K562 (cell line): ENCODE data around the gene PSPH. TPM values are rescaled to one million over a fixed set of nuclear protein-coding genes. Genes with fewer than 3 reads are reported as not detected.

Experiments
- AFF1 ChIP-seq, 2 experiments: fragments of 450-650 bp; IDR thresholded peaks; 2 replicates each; pipeline ENCODE4 v1.6.1; 2018; ENCODE audit warnings: mild to moderate bottlenecking in 2 of 2, low read depth in 1 of 2; ENCODE audit not compliant: partially characterized antibody in 2 of 2
- ARID3A ChIP-seq: IDR thresholded peaks from 2 replicates; pipeline ENCODE4 v1.6.1; 2012; ENCODE audit warnings: low read depth, low read length, improper control_type of control experiment, borderline replicate concordance
- ATF4 ChIP-seq: fragments of 450-650 bp; formaldehyde crosslinking; IDR thresholded peaks from 2 replicates; pipeline ENCODE4 v1.4.0; 2022; ENCODE audit warnings: mild to moderate bottlenecking, moderate library complexity
- CBX3 ChIP-seq, 2 experiments: IDR thresholded peaks; 1 replicate in 1 of 2; 2 replicates in 1 of 2; pipeline ENCODE4 v1.6.1; 2012; ENCODE audit warnings: inconsistent platforms in 2 of 2, low read length in 2 of 2, borderline replicate concordance in 1 of 2, control low read depth in 1 of 2
- CCAR2 ChIP-seq: fragments of 200-400 bp; formaldehyde crosslinking; IDR thresholded peaks from 2 replicates; pipeline ENCODE4 v1.6.1; 2017; ENCODE audit warnings: mild to moderate bottlenecking, low read depth, low read length
- CHD1 ChIP-seq: fragments of 200-600 bp; sonication (generic); IDR thresholded peaks from one replicate; pipeline ENCODE4 v1.6.1; 2012; ENCODE audit warnings: mild to moderate bottlenecking, moderate library complexity, low read length, inconsistent platforms
- CHD4 ChIP-seq: fragments of 200-600 bp; sonication (generic); IDR thresholded peaks from 3 replicates; pipeline ENCODE4 v1.6.1; 2012; ENCODE audit warnings: low read depth, mild to moderate bottlenecking, mixed read lengths, low read length, inconsistent platforms; ENCODE audit not compliant: insufficient read depth, insufficient replicate concordance, poor library complexity, severe bottlenecking
- IRF9 ChIP-seq: fragments of 450-650 bp; IDR thresholded peaks from 2 replicates; pipeline ENCODE4 v1.6.1; 2016; ENCODE audit warnings: missing biosample characterization, missing genetic modification characterization
- MYBL2 ChIP-seq, 2 experiments: fragments of 450-650 bp in 1 of 2; sonication (generic) in 1 of 2; formaldehyde crosslinking in 1 of 2; IDR thresholded peaks; 2 replicates each; pipeline versions ENCODE4 v1.6.1 to v1.8.1; 2017 to 2022; ENCODE audit warnings: borderline replicate concordance in 1 of 2, inconsistent platforms in 1 of 2, low read depth in 1 of 2, mild to moderate bottlenecking in 1 of 2, missing genetic modification reagents in 1 of 2, moderate library complexity in 1 of 2
- SMAD4 ChIP-seq: fragments of 250-450 bp; sonication (Bioruptor Pico); conservative IDR thresholded peaks from 2 replicates; pipeline ENCODE4 v1.8.0; 2021; ENCODE audit warnings: inconsistent platforms, mild to moderate bottlenecking, moderate library complexity
- SMARCA4 ChIP-seq: fragments of 450-650 bp; IDR thresholded peaks from 2 replicates; pipeline ENCODE4 v1.6.1; 2016
- TRIM24 ChIP-seq, 2 experiments: fragments of 450-650 bp; IDR thresholded peaks; 2 replicates each; pipeline ENCODE4 v1.6.1; 2016
- U2AF1 ChIP-seq: fragments of 200-400 bp; formaldehyde crosslinking; optimal IDR thresholded peaks from 2 replicates; pipeline ENCODE3; 2017; ENCODE audit warnings: mild to moderate bottlenecking, low read depth, low read length, moderate library complexity
- XRCC5 ChIP-seq: fragments of 200-400 bp; formaldehyde crosslinking; IDR thresholded peaks from 2 replicates; pipeline ENCODE4 v1.6.1; 2017; ENCODE audit warnings: low read depth, mild to moderate bottlenecking, low read length
- ZBTB8A ChIP-seq: fragments of 450-650 bp; IDR thresholded peaks from 2 replicates; pipeline ENCODE4 v1.6.1; 2018; ENCODE audit warnings: mild to moderate bottlenecking, moderate library complexity; ENCODE audit not compliant: partially characterized antibody
- polyA plus RNA-seq, 8 experiments: library from polyadenylated mRNA; depleted of rRNA in 4 of 8; stranded (reverse) in 5 of 8; unstranded in 3 of 8; fragments of >200 nt; fragmentation: Nextera tagmentation in 2 of 8; fragmentation: Illumina TruSeq in 1 of 8; extraction: Ambion mirVana in 2 of 8; extraction: Trizol in 1 of 8; gene quantifications; 2 replicates each; pipeline versions ENCODE4 v1.2.1 to v1.2.3, GENCODE V29; 2011 to 2014; ENCODE audit warnings: inconsistent platforms in 1 of 8, missing spikeins in 1 of 8
- total RNA-seq, 7 experiments: library from RNA; depleted of rRNA in 6 of 7; stranded (reverse); fragments of >200 nt in 6 of 7; fragmentation: Illumina TruSeq in 2 of 7; extraction: Trizol in 2 of 7; gene quantifications; 2 replicates each; pipeline versions ENCODE4 v1.2.1 to v1.2.3, GENCODE V29; 2011 to 2021; ENCODE audit warnings: low replicate concordance in 1 of 7
- TF ChIP-seq, protein P1 (sequence below): fragments of 450-650 bp; formaldehyde crosslinking; IDR thresholded peaks from 2 replicates; pipeline ENCODE4 v1.4.0; 2022; ENCODE audit warnings: missing genetic modification characterization

PSPH gene
- total and polyA plus RNA-seq, 9 of the 15 experiments (the other 6 are each of a cell fraction or from before 2014, with no cell fraction given), result 6.3 to 46.8 (median 20.2) TPM

DNA sequence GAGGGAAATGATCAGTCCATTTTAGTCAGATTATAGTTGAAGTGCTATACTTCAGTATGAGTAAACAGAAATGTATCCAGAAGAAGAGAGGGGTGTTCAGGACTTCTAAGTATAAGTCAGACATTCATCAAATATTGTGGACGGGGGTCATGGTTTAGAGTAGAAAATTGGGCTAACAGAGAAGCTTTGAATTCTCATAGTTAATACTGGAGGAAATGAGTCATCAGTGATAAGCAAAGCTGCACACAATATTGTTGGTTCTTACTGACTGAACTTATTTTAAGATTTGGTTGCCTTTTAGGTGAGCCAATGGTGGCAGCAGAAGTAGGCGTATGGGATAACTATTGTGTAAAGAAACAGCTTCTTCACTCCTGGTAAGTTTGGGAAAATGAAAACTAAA is 11.1 kb upstream of the PSPH start (continued):
- no peak for TF ChIP-seq XRCC5
- TF ChIP-seq SMARCA4, result peak; percentile 86
- no peak for TF ChIP-seq ATF4
- TF ChIP-seq TRIM24 (IDR thresholded peaks at IDR 0.05), result no peak
- TF ChIP-seq SMAD4 (CRISPR knock-in tag), result no peak
- TF ChIP-seq U2AF1, result no peak
- no peak for TF ChIP-seq CHD1
- peak; percentile 54; the same call in 1 of the 2 replicates for TF ChIP-seq ARID3A
- TF ChIP-seq CHD4, result no peak
- TF ChIP-seq, protein P1, sequence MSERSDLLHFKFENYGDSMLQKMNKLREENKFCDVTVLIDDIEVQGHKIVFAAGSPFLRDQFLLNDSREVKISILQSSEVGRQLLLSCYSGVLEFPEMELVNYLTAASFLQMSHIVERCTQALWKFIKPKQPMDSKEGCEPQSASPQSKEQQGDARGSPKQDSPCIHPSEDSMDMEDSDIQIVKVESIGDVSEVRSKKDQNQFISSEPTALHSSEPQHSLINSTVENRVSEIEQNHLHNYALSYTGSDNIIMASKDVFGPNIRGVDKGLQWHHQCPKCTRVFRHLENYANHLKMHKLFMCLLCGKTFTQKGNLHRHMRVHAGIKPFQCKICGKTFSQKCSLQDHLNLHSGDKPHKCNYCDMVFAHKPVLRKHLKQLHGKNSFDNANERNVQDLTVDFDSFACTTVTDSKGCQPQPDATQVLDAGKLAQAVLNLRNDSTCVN (CRISPR knock-in tag), result no peak
- TF ChIP-seq IRF9 (tag), result no peak
- TF ChIP-seq CBX3 (IDR thresholded peaks at IDR 0.05; ENCODE audit: borderline replicate concordance in 1 of 2, low read length in 2 of 2), result no peak
- no peak for TF ChIP-seq CCAR2
- TF ChIP-seq ZBTB8A, result no peak
- no peak for TF ChIP-seq AFF1 (IDR thresholded peaks at IDR 0.05; ENCODE audit: low read depth in 1 of 2, partially characterized antibody in 2 of 2)
- TF ChIP-seq MYBL2 (IDR thresholded peaks at IDR 0.05; ENCODE audit: low read depth), result no peak
- no peak for TF ChIP-seq MYBL2 (CRISPR knock-in tag; IDR thresholded peaks at IDR 0.05; ENCODE audit: borderline replicate concordance)
